Neutrophil (primary cell): Measurements from ENCODE around the gene LDLRAD2.

ENCODE experiments used
- H3K27ac ChIP-seq: fragments of 200-600 bp; sonication (generic); 2 replicates; pipeline ENCODE4 v1.5.1; 2016; ENCODE audit warnings: mild to moderate bottlenecking, moderate library complexity
- H3K27me3 ChIP-seq: fragments of 200-600 bp; sonication (generic); 2 replicates; pipeline ENCODE4 v1.6.0; 2016; ENCODE audit warnings: mild to moderate bottlenecking
- H3K36me3 ChIP-seq: fragments of 200-600 bp; sonication (generic); 2 replicates; pipeline ENCODE4 v1.5.1; 2017
- H3K4me1 ChIP-seq, 2 experiments: fragments of 200-600 bp in 1 of 2; sonication (generic) in 1 of 2; 1 replicate in 1 of 2; 2 replicates in 1 of 2; pipeline versions ENCODE4 v1.5.1 to v1.6.1; 2013 to 2016; ENCODE audit warnings: low read depth in 1 of 2, low read length in 1 of 2, mild to moderate bottlenecking in 1 of 2, moderate library complexity in 1 of 2; ENCODE audit not compliant: control insufficient read depth in 1 of 2, insufficient read depth in 1 of 2
- H3K4me3 ChIP-seq, 2 experiments: fragments of 200-600 bp in 1 of 2; sonication (generic) in 1 of 2; 1 replicate in 1 of 2; 2 replicates in 1 of 2; pipeline ENCODE4 v1.5.1; 2013 to 2016; ENCODE audit warnings: low read depth in 1 of 2, low read length in 1 of 2, mild to moderate bottlenecking in 1 of 2, moderate library complexity in 1 of 2
- H3K9me3 ChIP-seq: fragments of 200-600 bp; sonication (generic); 2 replicates; pipeline ENCODE4 v1.5.1; 2016
- TF ChIP-seq, protein P1 (sequence below): fragments of 200-600 bp; sonication (generic); IDR thresholded peaks from 2 replicates; pipeline ENCODE4 v1.5.1; 2016; ENCODE audit warnings: antibody characterized with exemption

Gene LDLRAD2

DNA sequence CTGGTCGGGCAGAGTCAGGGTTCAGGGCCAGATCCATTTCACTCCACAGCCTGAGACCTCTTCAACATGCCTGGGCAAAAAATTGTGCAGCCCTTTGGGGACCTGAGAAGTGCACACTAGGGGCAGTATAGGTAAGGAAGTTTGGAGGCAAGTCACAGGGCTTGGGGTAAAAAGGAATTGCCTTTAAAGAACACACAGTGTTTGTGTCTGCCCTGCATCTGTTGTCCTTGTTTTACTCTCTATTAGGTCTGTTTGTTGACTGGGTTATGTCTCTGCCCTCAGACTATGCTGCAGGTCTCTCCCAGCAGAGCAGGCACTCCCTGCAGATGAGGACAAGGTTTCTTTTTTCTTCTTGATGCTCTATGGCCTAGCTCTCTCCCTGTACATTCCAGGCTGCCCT, 22.0 kb downstream of the LDLRAD2 start:
- H3K27ac ChIP-seq, result no peak overlapping the region
- no peaks in the 10 kb centered on the region for H3K4me1 ChIP-seq
- H3K36me3 ChIP-seq, result no peaks in the 10 kb centered on the region
- H3K27me3 ChIP-seq, result no peaks in the 10 kb centered on the region
- no peaks in the 10 kb centered on the region for H3K9me3 ChIP-seq
- no peak overlapping the region for H3K4me3 ChIP-seq
- TF ChIP-seq, protein P1, sequence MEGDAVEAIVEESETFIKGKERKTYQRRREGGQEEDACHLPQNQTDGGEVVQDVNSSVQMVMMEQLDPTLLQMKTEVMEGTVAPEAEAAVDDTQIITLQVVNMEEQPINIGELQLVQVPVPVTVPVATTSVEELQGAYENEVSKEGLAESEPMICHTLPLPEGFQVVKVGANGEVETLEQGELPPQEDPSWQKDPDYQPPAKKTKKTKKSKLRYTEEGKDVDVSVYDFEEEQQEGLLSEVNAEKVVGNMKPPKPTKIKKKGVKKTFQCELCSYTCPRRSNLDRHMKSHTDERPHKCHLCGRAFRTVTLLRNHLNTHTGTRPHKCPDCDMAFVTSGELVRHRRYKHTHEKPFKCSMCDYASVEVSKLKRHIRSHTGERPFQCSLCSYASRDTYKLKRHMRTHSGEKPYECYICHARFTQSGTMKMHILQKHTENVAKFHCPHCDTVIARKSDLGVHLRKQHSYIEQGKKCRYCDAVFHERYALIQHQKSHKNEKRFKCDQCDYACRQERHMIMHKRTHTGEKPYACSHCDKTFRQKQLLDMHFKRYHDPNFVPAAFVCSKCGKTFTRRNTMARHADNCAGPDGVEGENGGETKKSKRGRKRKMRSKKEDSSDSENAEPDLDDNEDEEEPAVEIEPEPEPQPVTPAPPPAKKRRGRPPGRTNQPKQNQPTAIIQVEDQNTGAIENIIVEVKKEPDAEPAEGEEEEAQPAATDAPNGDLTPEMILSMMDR, result no peak

GRCh38 chr1:21834666-21835065, 22.6 kb downstream of the LDLRAD2 start:
- TF ChIP-seq, protein P1, result no peak
- no peaks in the 10 kb centered on the region for H3K27me3 ChIP-seq
- H3K4me1 ChIP-seq, result no peaks in the 10 kb centered on the region
- no peaks in the 10 kb centered on the region for H3K36me3 ChIP-seq
- H3K27ac ChIP-seq, result no peak overlapping the region
- H3K4me3 ChIP-seq, result no peak overlapping the region
- no peaks in the 10 kb centered on the region for H3K9me3 ChIP-seq

GRCh38 chr1:21836010-21836409, 23.9 kb downstream of the LDLRAD2 start:
- Histone ChIP-seq H3K36me3 (no peaks in the 10 kb centered on the region), H3K27ac (no peak overlapping the region), H3K9me3 (no peaks in the 10 kb centered on the region), H3K4me1 (no peaks in the 10 kb centered on the region), H3K4me3 (no peak overlapping the region), H3K27me3 (no peaks in the 10 kb centered on the region)
- TF ChIP-seq, protein P1, result no peak

GRCh38 chr1:21836729-21837128, 24.7 kb downstream of the LDLRAD2 start:
- Histone ChIP-seq H3K4me1 (no peaks in the 10 kb centered on the region), H3K27me3 (no peaks in the 10 kb centered on the region), H3K36me3 (no peaks in the 10 kb centered on the region), H3K9me3 (no peaks in the 10 kb centered on the region), H3K4me3 (no peak overlapping the region), H3K27ac (no peak overlapping the region)
- TF ChIP-seq, protein P1, result no peak

- no peaks in the 10 kb centered on the region for H3K4me1 ChIP-seq
- TF ChIP-seq, protein P1, result no peak
- no peaks in the 10 kb centered on the region for H3K36me3 ChIP-seq
These were observed 25.4 kb downstream of the LDLRAD2 start for GRCh38 chr1:21837476-21837875.

More at GRCh38 chr1:21837476-21837875, 25.4 kb downstream of the LDLRAD2 start:
- Histone ChIP-seq H3K27ac (no peak overlapping the region), H3K27me3 (no peaks in the 10 kb centered on the region), H3K4me3 (no peak overlapping the region), H3K9me3 (no peaks in the 10 kb centered on the region)
